ENCODE measurements around the gene THRB.

- TF ChIP-seq CTCF (IDR thresholded peaks at IDR 0.05; ENCODE audit: extremely low read depth in 1 of 2, insufficient read depth in 1 of 2, low read depth in 1 of 2, low read length in 2 of 2) (no peak), POLR2AphosphoS5 (IDR thresholded peaks at IDR 0.05; ENCODE audit: insufficient read depth, low read depth, low read length) (no peak), GATA2 (IDR thresholded peaks at IDR 0.05; ENCODE audit: insufficient read depth, insufficient read length, low read depth, low read length) (no peak), POLR2A (IDR thresholded peaks at IDR 0.05; ENCODE audit: low read depth, low read length) (no peak), EZH2 (IDR thresholded peaks at IDR 0.05; ENCODE audit: borderline replicate concordance, low read depth, low read length, severe bottlenecking) (no peak), MAX (IDR thresholded peaks at IDR 0.05; ENCODE audit: insufficient read depth, insufficient read length) (no peak), MYC (IDR thresholded peaks at IDR 0.05; ENCODE audit: low read depth, low read length) (no peak), JUN (IDR thresholded peaks at IDR 0.05; ENCODE audit: borderline replicate concordance, insufficient read depth, insufficient read length, low read depth) (no peak)
Observed at GRCh38 chr3:24135280-24135679, 359.4 kb downstream of the THRB start.

All from endothelial cell of umbilical vein (primary cell).